Memory B cell (primary cell): ENCODE data around the gene KCNT1.

ENCODE experiments used
- ATAC-seq: fragments of 150-1000 bp; cut with Tn5 transposase; 2 replicates; pipeline ENCODE4 v1.10.0; 2021; ENCODE audit warnings: low read depth, mild to moderate bottlenecking, moderate library complexity
- DNase-seq, 2 donors: peaks; one replicate each; pipeline ENCODE4 v3.0.0; 2022; ENCODE audit warnings: low spot score in 2 of 2
- H3K27ac Mint-ChIP-seq: one replicate; pipeline ENCODE4 v1.8.0; 2022; ENCODE audit warnings: mild to moderate bottlenecking, moderate library complexity, mixed read lengths
- H3K27me3 Mint-ChIP-seq: one replicate; pipeline ENCODE4 v1.8.0; 2022; ENCODE audit warnings: mixed read lengths
- H3K36me3 Mint-ChIP-seq: one replicate; pipeline ENCODE4 v1.8.0; 2022; ENCODE audit warnings: mild to moderate bottlenecking, mixed read lengths
- H3K4me1 Mint-ChIP-seq: one replicate; pipeline ENCODE4 v1.8.0; 2022; ENCODE audit warnings: mixed read lengths
- H3K4me3 Mint-ChIP-seq: one replicate; pipeline ENCODE4 v1.8.0; 2022; ENCODE audit warnings: mild to moderate bottlenecking, moderate library complexity, mixed read lengths
- H3K9me3 Mint-ChIP-seq: one replicate; pipeline ENCODE4 v1.8.0; 2022; ENCODE audit warnings: mixed read lengths

The KCNT1 gene

GRCh38 chr9:135782946-135783345 lies 81.0 kb downstream of the KCNT1 start:
- ATAC-seq (no peak), DNase-seq (no peak)

GRCh38 chr9:135783540-135784245 lies 81.7 kb downstream of the KCNT1 start:
- H3K4me1 Mint-ChIP-seq: no peaks in the 10 kb centered on the region
- H3K27ac Mint-ChIP-seq: no peak overlapping the region
- H3K27me3 Mint-ChIP-seq: peaks cover 4% of the 10 kb centered on the region
- DNase-seq: no peak
- no peaks in the 10 kb centered on the region for H3K9me3 Mint-ChIP-seq
- no peaks in the 10 kb centered on the region for H3K36me3 Mint-ChIP-seq
- H3K4me3 Mint-ChIP-seq: no peak overlapping the region
- no peak for ATAC-seq

More at GRCh38 chr9:135782946-135783345, 81.0 kb downstream of the KCNT1 start:
- Mint-ChIP-seq H3K27ac (no peak overlapping the region), H3K4me1 (no peaks in the 10 kb centered on the region), H3K27me3 (peaks cover 4% of the 10 kb centered on the region), H3K4me3 (no peak overlapping the region), H3K9me3 (no peaks in the 10 kb centered on the region), H3K36me3 (no peaks in the 10 kb centered on the region)

GRCh38 chr9:135785013-135785575 lies 83.1 kb downstream of the KCNT1 start:
- peaks cover 2% of the 10 kb centered on the region for H3K27me3 Mint-ChIP-seq
- H3K36me3 Mint-ChIP-seq: no peaks in the 10 kb centered on the region
- DNase-seq: no peak
- H3K27ac Mint-ChIP-seq: no peak overlapping the region
- no peaks in the 10 kb centered on the region for H3K9me3 Mint-ChIP-seq
- H3K4me1 Mint-ChIP-seq: no peaks in the 10 kb centered on the region
- no peak for ATAC-seq
- no peak overlapping the region for H3K4me3 Mint-ChIP-seq

- Mint-ChIP-seq H3K9me3 (no peaks in the 10 kb centered on the region), H3K27ac (no peak overlapping the region), H3K4me1 (no peaks in the 10 kb centered on the region), H3K36me3 (no peaks in the 10 kb centered on the region), H3K4me3 (no peak overlapping the region), H3K27me3 (peaks cover 5% of the 10 kb centered on the region)
- DNase-seq (no peak), ATAC-seq (no peak)
Observed at GRCh38 chr9:135786146-135786690, 84.2 kb downstream of the KCNT1 start.

- Mint-ChIP-seq H3K27me3 (peaks cover 5% of the 10 kb centered on the region), H3K4me1 (no peaks in the 10 kb centered on the region), H3K4me3 (no peak overlapping the region), H3K27ac (no peak overlapping the region), H3K9me3 (no peaks in the 10 kb centered on the region), H3K36me3 (no peaks in the 10 kb centered on the region)
- DNase-seq (no peak), ATAC-seq (no peak)
Observed at GRCh38 chr9:135787317-135787716, 85.3 kb downstream of the KCNT1 start.

- no peak for ATAC-seq
- Mint-ChIP-seq H3K36me3 (no peaks in the 10 kb centered on the region), H3K4me1 (no peaks in the 10 kb centered on the region), H3K27me3 (peaks cover 5% of the 10 kb centered on the region), H3K9me3 (no peaks in the 10 kb centered on the region), H3K4me3 (no peak overlapping the region), H3K27ac (no peak overlapping the region)
- DNase-seq: no peak
Observed at GRCh38 chr9:135787776-135788575, 86.0 kb downstream of the KCNT1 start.

GRCh38 chr9:135788576-135789300 lies 86.8 kb downstream of the KCNT1 start:
- Mint-ChIP-seq H3K27ac (no peak overlapping the region), H3K27me3 (peaks cover 5% of the 10 kb centered on the region), H3K36me3 (no peaks in the 10 kb centered on the region), H3K9me3 (no peaks in the 10 kb centered on the region), H3K4me1 (no peaks in the 10 kb centered on the region), H3K4me3 (no peak overlapping the region)
- DNase-seq: no peak
- no peak for ATAC-seq

- no peaks in the 10 kb centered on the region for H3K9me3 Mint-ChIP-seq
- no peaks in the 10 kb centered on the region for H3K4me1 Mint-ChIP-seq
- ATAC-seq (no peak), DNase-seq (no peak)
- H3K36me3 Mint-ChIP-seq: no peaks in the 10 kb centered on the region
- H3K4me3 Mint-ChIP-seq: no peak overlapping the region
- H3K27ac Mint-ChIP-seq: no peak overlapping the region
- H3K27me3 Mint-ChIP-seq: peaks cover 5% of the 10 kb centered on the region
Observed at GRCh38 chr9:135789838-135790291, 87.9 kb downstream of the KCNT1 start.

- no peaks in the 10 kb centered on the region for H3K36me3 Mint-ChIP-seq
- no peak for DNase-seq
Observed at GRCh38 chr9:135790356-135790755, 88.4 kb downstream of the KCNT1 start.

GRCh38 chr9:135790850-135791249 lies 88.9 kb downstream of the KCNT1 start:
- no peaks in the 10 kb centered on the region for H3K36me3 Mint-ChIP-seq
- H3K9me3 Mint-ChIP-seq: no peaks in the 10 kb centered on the region
- no peaks in the 10 kb centered on the region for H3K4me1 Mint-ChIP-seq
- H3K27me3 Mint-ChIP-seq: peaks cover 5% of the 10 kb centered on the region
- no peak for DNase-seq
- H3K27ac Mint-ChIP-seq: no peak overlapping the region
- ATAC-seq: no peak
- H3K4me3 Mint-ChIP-seq: no peak overlapping the region

More at GRCh38 chr9:135790356-135790755, 88.4 kb downstream of the KCNT1 start:
- no peak overlapping the region for H3K27ac Mint-ChIP-seq
- no peaks in the 10 kb centered on the region for H3K9me3 Mint-ChIP-seq
- H3K27me3 Mint-ChIP-seq: peaks cover 5% of the 10 kb centered on the region
- ATAC-seq: no peak
- H3K4me3 Mint-ChIP-seq: no peak overlapping the region
- H3K4me1 Mint-ChIP-seq: no peaks in the 10 kb centered on the region

GRCh38 chr9:135791431-135792267 lies 89.7 kb downstream of the KCNT1 start:
- ATAC-seq: no peak
- H3K4me3 Mint-ChIP-seq: no peak overlapping the region
- DNase-seq: no peak
- H3K36me3 Mint-ChIP-seq: no peaks in the 10 kb centered on the region
- no peaks in the 10 kb centered on the region for H3K4me1 Mint-ChIP-seq
- no peak overlapping the region for H3K27ac Mint-ChIP-seq
- peaks cover 5% of the 10 kb centered on the region for H3K27me3 Mint-ChIP-seq
- no peaks in the 10 kb centered on the region for H3K9me3 Mint-ChIP-seq

GRCh38 chr9:135792268-135793128 lies 90.5 kb downstream of the KCNT1 start:
- Mint-ChIP-seq H3K4me3 (no peak overlapping the region), H3K36me3 (no peaks in the 10 kb centered on the region), H3K27me3 (peaks cover 10% of the 10 kb centered on the region), H3K4me1 (no peaks in the 10 kb centered on the region), H3K27ac (no peak overlapping the region), H3K9me3 (no peaks in the 10 kb centered on the region)
- DNase-seq (no peak), ATAC-seq (no peak)
